NCI-H128 (cell line): ENCODE measurements around the gene PDGFA.

Experiments
- DNase-seq: peaks from one replicate; lab custom pipeline; 2025; ENCODE audit not compliant: unreplicated experiment; lab: John Stamatoyannopoulos, UW

Gene PDGFA

GRCh38 chr7:449324-450019 lies 70.2 kb downstream of the PDGFA start:
- no peak for DNase-seq

- DNase-seq: no peak
These were observed 72.1 kb downstream of the PDGFA start for GRCh38 chr7:447523-447922.
